GM21381 (cell line): Measurements from ENCODE around the gene THOP1.
"Not testable (repeated sequence)": the region's sequence is repeated elsewhere in the genome, so short reads cannot be mapped to it uniquely, and the experiment has no call there.

ENCODE experiments used
- ATAC-seq: cut with Tn5 transposase; IDR thresholded peaks from one replicate; pipeline ENCODE4 v1.9.1; 2021; ENCODE audit warnings: mild to moderate bottlenecking, moderate library complexity; ENCODE audit not compliant: unreplicated experiment

Gene THOP1

GRCh38 chr19:2815191-2815614, 29.9 kb downstream of the THOP1 start:
- ATAC-seq, result no peak

- no peak for ATAC-seq
Measured at GRCh38 chr19:2815923-2816322, 30.6 kb downstream of the THOP1 start.

- ATAC-seq, result no peak
Measured at GRCh38 chr19:2816641-2817040, 31.3 kb downstream of the THOP1 start.

- not testable (repeated sequence) for ATAC-seq
Measured at GRCh38 chr19:2817237-2817829, 32.0 kb downstream of the THOP1 start.

- ATAC-seq, result peak; percentile 85
Measured at GRCh38 chr19:2819540-2820111, 34.3 kb downstream of the THOP1 start, which contains the start of gene ZNF554. Gene ZNF554, plus strand, starts transcription at chr19:2819868. Its CDS starts 204 bp downstream, at chr19:2820072.

GRCh38 chr19:2820112-2820702, 34.9 kb downstream of the THOP1 start:
- ATAC-seq, result peak; percentile 35

- ATAC-seq, result no peak
Measured at GRCh38 chr19:2822846-2823245, 37.5 kb downstream of the THOP1 start.

GRCh38 chr19:2823646-2824045, 38.3 kb downstream of the THOP1 start:
- no peak for ATAC-seq

GRCh38 chr19:2824129-2824528, 38.8 kb downstream of the THOP1 start:
- ATAC-seq, result no peak

- no peak for ATAC-seq
Measured at GRCh38 chr19:2827022-2827421, 41.7 kb downstream of the THOP1 start.

GRCh38 chr19:2827840-2828489, 42.7 kb downstream of the THOP1 start:
- no peak for ATAC-seq

GRCh38 chr19:2834294-2834871, 49.1 kb downstream of the THOP1 start:
- ATAC-seq, result no peak

GRCh38 chr19:2837430-2837829, 52.1 kb downstream of the THOP1 start:
- ATAC-seq, result no peak

GRCh38 chr19:2840794-2841791, 55.8 kb downstream of the THOP1 start, which contains the start of gene ZNF555:
Gene ZNF555, plus strand, starts transcription at chr19:2841475. Its CDS starts 98 bp downstream, at chr19:2841573.
- ATAC-seq, result peak; percentile 95

- peak; percentile 15 for ATAC-seq
Measured at GRCh38 chr19:2841855-2842574, 56.7 kb downstream of the THOP1 start.

GRCh38 chr19:2845107-2845506, 59.8 kb downstream of the THOP1 start:
- no peak for ATAC-seq

- ATAC-seq, result no peak
Measured at GRCh38 chr19:2846180-2846894, 61.0 kb downstream of the THOP1 start.

GRCh38 chr19:2847507-2847906, 62.2 kb downstream of the THOP1 start:
- no peak for ATAC-seq

GRCh38 chr19:2848616-2849015, 63.3 kb downstream of the THOP1 start:
- ATAC-seq, result no peak
